ENCODE data around the gene FUT2. TPM values are rescaled to one million over a fixed set of nuclear protein-coding genes. Genes with fewer than 3 reads are reported as not detected.

FUT2 gene
- total RNA-seq, 4 donors from 2014 or later: 0.24 to 0.28 TPM; not detected in 2

DNA sequence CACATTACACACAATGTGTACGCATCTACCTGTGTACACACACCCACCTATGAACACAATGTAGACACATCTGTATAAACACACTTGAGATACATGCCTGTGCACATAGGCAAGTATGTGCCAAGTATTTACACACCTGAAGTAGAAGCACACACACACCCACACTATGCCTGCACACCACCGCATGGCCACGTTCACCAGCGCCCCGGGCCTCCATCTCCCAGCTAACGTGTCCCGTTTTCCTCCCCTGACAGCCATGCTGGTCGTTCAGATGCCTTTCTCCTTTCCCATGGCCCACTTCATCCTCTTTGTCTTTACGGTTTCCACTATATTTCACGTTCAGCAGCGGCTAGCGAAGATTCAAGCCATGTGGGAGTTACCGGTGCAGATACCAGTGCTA lies 6.9 kb downstream of the FUT2 start:
- TF ChIP-seq, protein P1, sequence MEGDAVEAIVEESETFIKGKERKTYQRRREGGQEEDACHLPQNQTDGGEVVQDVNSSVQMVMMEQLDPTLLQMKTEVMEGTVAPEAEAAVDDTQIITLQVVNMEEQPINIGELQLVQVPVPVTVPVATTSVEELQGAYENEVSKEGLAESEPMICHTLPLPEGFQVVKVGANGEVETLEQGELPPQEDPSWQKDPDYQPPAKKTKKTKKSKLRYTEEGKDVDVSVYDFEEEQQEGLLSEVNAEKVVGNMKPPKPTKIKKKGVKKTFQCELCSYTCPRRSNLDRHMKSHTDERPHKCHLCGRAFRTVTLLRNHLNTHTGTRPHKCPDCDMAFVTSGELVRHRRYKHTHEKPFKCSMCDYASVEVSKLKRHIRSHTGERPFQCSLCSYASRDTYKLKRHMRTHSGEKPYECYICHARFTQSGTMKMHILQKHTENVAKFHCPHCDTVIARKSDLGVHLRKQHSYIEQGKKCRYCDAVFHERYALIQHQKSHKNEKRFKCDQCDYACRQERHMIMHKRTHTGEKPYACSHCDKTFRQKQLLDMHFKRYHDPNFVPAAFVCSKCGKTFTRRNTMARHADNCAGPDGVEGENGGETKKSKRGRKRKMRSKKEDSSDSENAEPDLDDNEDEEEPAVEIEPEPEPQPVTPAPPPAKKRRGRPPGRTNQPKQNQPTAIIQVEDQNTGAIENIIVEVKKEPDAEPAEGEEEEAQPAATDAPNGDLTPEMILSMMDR (IDR thresholded peaks at IDR 0.05): no peak
- ATAC-seq (ENCODE audit: low FRiP score) (no peak), DNase-seq (ENCODE audit: low spot score) (no peak)

DNA sequence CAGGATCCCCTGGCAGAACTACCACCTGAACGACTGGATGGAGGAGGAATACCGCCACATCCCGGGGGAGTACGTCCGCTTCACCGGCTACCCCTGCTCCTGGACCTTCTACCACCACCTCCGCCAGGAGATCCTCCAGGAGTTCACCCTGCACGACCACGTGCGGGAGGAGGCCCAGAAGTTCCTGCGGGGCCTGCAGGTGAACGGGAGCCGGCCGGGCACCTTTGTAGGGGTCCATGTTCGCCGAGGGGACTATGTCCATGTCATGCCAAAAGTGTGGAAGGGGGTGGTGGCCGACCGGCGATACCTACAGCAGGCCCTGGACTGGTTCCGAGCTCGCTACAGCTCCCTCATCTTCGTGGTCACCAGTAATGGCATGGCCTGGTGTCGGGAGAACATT lies 7.5 kb downstream of the FUT2 start:
- TF ChIP-seq, protein P1 (IDR thresholded peaks at IDR 0.05): no peak
- DNase-seq (ENCODE audit: low spot score) (no peak), ATAC-seq (ENCODE audit: low FRiP score) (no peak)

DNA sequence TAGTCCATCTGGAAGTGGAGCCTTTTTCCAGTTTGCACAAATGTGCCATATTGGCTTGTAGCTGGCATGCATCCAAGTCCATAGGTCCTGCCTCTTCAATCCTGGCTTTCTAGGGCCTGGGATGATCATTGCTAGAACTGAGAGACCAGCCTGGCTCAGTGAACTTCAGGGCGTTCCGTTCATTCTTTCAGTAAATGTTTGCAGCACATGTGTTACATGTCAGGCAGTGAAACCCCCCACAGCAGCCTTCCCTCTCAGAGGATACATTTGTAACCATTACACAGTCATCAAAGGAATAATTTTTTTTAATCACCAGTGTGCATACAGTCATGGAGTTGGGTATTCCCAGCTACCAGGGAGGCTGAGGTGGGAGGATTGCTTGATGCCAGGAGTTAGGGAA lies 9.7 kb downstream of the FUT2 start:
- ATAC-seq (ENCODE audit: low FRiP score): no peak
- TF ChIP-seq, protein P1 (IDR thresholded peaks at IDR 0.05): no peak

DNA sequence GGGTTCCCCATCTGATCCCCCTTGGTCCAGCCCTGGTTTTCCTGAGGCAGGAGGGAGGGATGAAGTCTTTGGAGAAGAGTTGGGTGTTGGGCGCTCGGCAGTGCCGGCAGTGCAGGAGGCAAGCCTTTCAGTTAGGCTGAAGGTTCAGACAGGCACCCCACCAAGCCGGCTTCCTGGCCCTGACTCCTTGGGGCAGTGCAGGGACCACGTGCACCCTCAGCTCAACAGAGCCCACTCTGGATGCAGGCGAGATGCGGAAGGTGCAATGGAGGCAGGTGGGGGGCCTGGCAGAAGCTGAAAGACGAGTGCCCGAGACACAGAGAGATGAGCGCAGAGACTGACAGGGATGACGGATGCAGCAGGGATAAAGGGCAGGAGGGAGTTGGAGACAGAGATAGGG lies 12.7 kb downstream of the FUT2 start:
- TF ChIP-seq, protein P1 (IDR thresholded peaks at IDR 0.05): no peak
- no peak for DNase-seq (ENCODE audit: low spot score)
- ATAC-seq (ENCODE audit: low FRiP score): no peak

More for the DNA sequence above, 9.7 kb downstream of the FUT2 start:
- DNase-seq (ENCODE audit: low spot score): no peak

DNA sequence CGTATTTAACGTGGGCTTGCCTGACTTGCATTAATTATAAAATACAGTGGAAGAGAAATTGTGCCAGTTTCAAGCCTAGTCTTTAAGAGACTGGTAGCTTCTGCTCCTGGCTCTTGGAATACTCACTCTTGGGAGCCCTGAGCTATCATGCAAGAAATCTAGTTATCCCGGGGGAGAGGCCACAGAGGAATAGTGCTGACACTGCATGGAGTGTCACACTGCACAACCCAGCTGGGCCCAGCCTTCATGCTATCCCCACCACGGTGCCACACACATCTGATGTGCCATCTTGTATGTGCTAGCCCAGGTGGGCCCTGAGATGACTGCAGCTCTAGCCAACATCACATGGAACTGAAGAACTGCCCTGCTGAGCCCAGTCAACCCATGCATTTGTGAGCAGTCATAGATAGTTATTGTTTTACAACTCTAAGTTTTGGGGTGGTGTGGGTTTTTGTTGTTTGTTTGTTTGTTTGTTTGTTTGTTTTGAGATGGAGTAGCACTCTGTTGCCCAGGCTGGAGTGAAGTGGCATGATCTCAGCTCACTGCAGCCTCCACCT lies 15.4 kb downstream of the FUT2 start:
- TF ChIP-seq, protein P1 (IDR thresholded peaks at IDR 0.05): no peak
- ATAC-seq (ENCODE audit: low FRiP score) (no peak), DNase-seq (ENCODE audit: low spot score) (no peak)

DNA sequence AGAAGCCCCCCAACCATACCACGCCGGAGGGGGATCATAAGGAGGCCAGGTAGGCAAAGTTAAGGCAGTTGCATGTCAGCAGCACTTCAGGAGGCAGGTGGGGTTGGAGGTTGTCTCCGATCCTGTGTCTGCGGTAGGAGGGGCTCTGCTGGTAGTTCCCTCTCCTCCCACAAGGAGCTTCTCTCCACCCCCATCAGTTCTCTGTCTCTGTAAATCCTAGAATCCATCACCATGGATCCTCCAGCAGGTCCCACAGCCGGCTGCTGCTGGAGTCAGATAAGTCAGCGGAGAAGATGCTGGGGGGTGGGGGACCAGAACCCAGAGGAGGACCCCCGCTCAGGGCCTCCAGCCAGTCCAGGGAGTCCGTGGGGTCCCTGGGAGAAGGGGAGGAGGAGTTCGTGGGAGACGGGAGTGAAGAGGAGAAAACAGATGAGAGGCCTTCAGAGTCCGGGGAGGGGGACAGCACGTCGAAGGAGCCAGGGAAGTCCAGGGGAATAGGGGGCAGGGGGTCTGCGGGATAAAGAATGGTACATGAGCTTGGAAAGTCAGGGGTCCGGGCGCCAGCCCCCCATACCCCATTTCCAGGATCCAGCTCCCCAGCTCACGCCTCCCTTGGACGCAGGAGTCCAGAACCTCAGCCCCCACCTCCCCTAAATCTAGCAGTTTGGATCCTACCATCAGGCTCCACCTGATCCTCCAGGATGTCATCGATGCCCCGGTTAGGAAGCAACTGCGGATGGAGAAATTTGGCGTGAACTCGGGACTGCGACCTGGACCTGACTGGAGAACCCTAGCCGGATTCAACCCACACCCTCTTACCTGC lies 17.5 kb downstream of the FUT2 start:
- TF ChIP-seq, protein P1 (IDR thresholded peaks at IDR 0.05): no peak
- ATAC-seq (ENCODE audit: low FRiP score) (no peak), DNase-seq (ENCODE audit: low spot score) (no peak)
